Endothelial cell of umbilical vein (primary cell): ENCODE measurements around the gene FURIN. TPM values are rescaled to one million over a fixed set of nuclear protein-coding genes. Genes with fewer than 3 reads are reported as not detected.

Experiments used
- BruUV-seq: library from RNA; stranded (reverse); fragments of 400-500 nt; replicated peaks from 2 replicates; lab custom pipeline; 2021; lab: Mats Ljungman, UMichigan
- CTCF ChIA-PET: fragments of 300-600, 350-600 bp; sonication (Branson Sonifier 250); formaldehyde crosslinking; loops from one replicate; lab custom pipeline; 2021; ENCODE audit warnings: antibody characterized with exemption, inconsistent platforms; lab: Charles Lee
- POLR2A ChIA-PET: fragments of 300-600, 350-600 bp; sonication (Branson Sonifier 250); formaldehyde crosslinking; loops from one replicate; lab custom pipeline; 2021; ENCODE audit warnings: antibody characterized with exemption, inconsistent platforms; lab: Charles Lee
- DNase-seq: peaks from one replicate; pipeline ENCODE4 v3.0.0-alpha.2; 2011; ENCODE audit warnings: low read depth, low spot score
- FAIRE-seq: peaks from 2 replicates; lab custom pipeline; 2011; peaks lifted over from hg19 to GRCh38; lab: Jason Lieb, UNC
- H2AFZ ChIP-seq: 2 replicates; pipeline ENCODE4 v1.6.0; 2012; ENCODE audit warnings: low read depth, low read length, control low read depth, inconsistent platforms
- H3K27ac ChIP-seq: 2 replicates; pipeline ENCODE4 v1.5.1; 2011; ENCODE audit warnings: low read depth, mild to moderate bottlenecking, control low read depth, low read length, moderate library complexity; ENCODE audit not compliant: insufficient read depth
- H3K27me3 ChIP-seq, 2 experiments: 2 replicates each; pipeline versions ENCODE4 v1.6.0 to v1.6.1; 2011; ENCODE audit warnings: low read length in 2 of 2, mixed read lengths in 1 of 2; ENCODE audit not compliant: control insufficient read depth in 2 of 2, insufficient read depth in 2 of 2
- H3K36me3 ChIP-seq, 2 experiments: 2 replicates in 1 of 2; 3 replicates in 1 of 2; pipeline ENCODE4 v1.5.1; 2011; ENCODE audit warnings: low read length in 2 of 2, mild to moderate bottlenecking in 1 of 2, moderate library complexity in 1 of 2; ENCODE audit not compliant: control insufficient read depth in 2 of 2, insufficient read depth in 2 of 2; ENCODE audit errors: extremely low read depth in 1 of 2
- H3K4me1 ChIP-seq: 3 replicates; pipeline ENCODE4 v1.5.1; 2011; ENCODE audit warnings: mild to moderate bottlenecking, low read length; ENCODE audit not compliant: control insufficient read depth, insufficient read depth; ENCODE audit errors: extremely low read depth
- H3K4me2 ChIP-seq: 2 replicates; pipeline ENCODE4 v1.6.1; 2011; ENCODE audit warnings: low read length, control low read depth, mixed read lengths; ENCODE audit not compliant: insufficient read depth
- H3K4me3 ChIP-seq, 3 experiments: fragments of 200-600 bp in 1 of 3; sonication (generic), shearing (Covaris generic) in 1 of 3; replicated peaks in 1 of 3; 2 replicates each; pipeline ENCODE4 v1.5.1; 2011 to 2016; ENCODE audit warnings: control low read depth in 3 of 3, low read length in 3 of 3, mild to moderate bottlenecking in 2 of 3, inconsistent platforms in 1 of 3, low read depth in 1 of 3, moderate library complexity in 1 of 3; ENCODE audit not compliant: insufficient read depth in 1 of 3
- H3K79me2 ChIP-seq: 2 replicates; pipeline ENCODE4 v1.6.0; 2012; ENCODE audit warnings: low read length, inconsistent platforms; ENCODE audit not compliant: control insufficient read depth, insufficient read depth
- H3K9ac ChIP-seq: replicated peaks from 2 replicates; pipeline ENCODE3; 2011; ENCODE audit warnings: low read length, control low read depth; ENCODE audit not compliant: insufficient read depth; ENCODE audit errors: extremely low read depth
- H3K9me1 ChIP-seq: replicated peaks from 3 replicates; pipeline ENCODE4 v1.6.0; 2011; ENCODE audit warnings: mild to moderate bottlenecking, low read length; ENCODE audit not compliant: control insufficient read depth, insufficient read depth; ENCODE audit errors: extremely low read depth
- H3K9me3 ChIP-seq: replicated peaks from 2 replicates; pipeline ENCODE4 v1.5.1; 2012; ENCODE audit warnings: low read length, inconsistent platforms; ENCODE audit not compliant: control insufficient read depth, insufficient read depth
- H4K20me1 ChIP-seq: replicated peaks from 2 replicates; pipeline ENCODE3; 2011; ENCODE audit warnings: mild to moderate bottlenecking, low read length; ENCODE audit not compliant: control insufficient read depth, insufficient read depth; ENCODE audit errors: extremely low read depth
- CTCF ChIP-seq, 2 donors: IDR thresholded peaks; 1 replicate in 1 of 2; 2 replicates in 1 of 2; pipeline ENCODE4 v1.5.1; 2011; ENCODE audit warnings: low read length in 2 of 2, mild to moderate bottlenecking in 2 of 2, moderate library complexity in 2 of 2, control low read depth in 1 of 2, inconsistent platforms in 1 of 2, low read depth in 1 of 2; ENCODE audit not compliant: insufficient read depth in 1 of 2; ENCODE audit errors: extremely low read depth in 1 of 2
- GATA2 ChIP-seq: IDR thresholded peaks from 2 replicates; pipeline ENCODE4 v1.7.0; 2011; ENCODE audit warnings: low read depth, mild to moderate bottlenecking, moderate library complexity, mixed read lengths, low read length; ENCODE audit not compliant: insufficient read length, insufficient read depth
- MAX ChIP-seq: IDR thresholded peaks from 2 replicates; pipeline ENCODE4 v1.6.1; 2011; ENCODE audit not compliant: insufficient read depth, insufficient read length
- MYC ChIP-seq: IDR thresholded peaks from one replicate; pipeline ENCODE4 v1.6.1; 2011; ENCODE audit warnings: mild to moderate bottlenecking, low read depth, low read length
- POLR2A ChIP-seq: IDR thresholded peaks from 2 replicates; pipeline ENCODE4 v1.6.1; 2012; ENCODE audit warnings: low read depth, mild to moderate bottlenecking, control low read depth, low read length
- POLR2AphosphoS5 ChIP-seq: IDR thresholded peaks from 2 replicates; pipeline ENCODE4 v1.6.1; 2012; ENCODE audit warnings: low read depth, mild to moderate bottlenecking, control low read depth, low read length, moderate library complexity; ENCODE audit not compliant: insufficient read depth
- dilution Hi-C: fragments of 300-500 bp; cut with MboI; formaldehyde crosslinking; loops from one replicate; pipeline ENCODE4 v1.15.0; 2019; ENCODE audit warnings: low sequenced_read_pairs; ENCODE audit not compliant: extremely low pct_ligation_motif_present
- intact Hi-C: fragments of 100-400 bp; cut with micrococcal nuclease; formaldehyde crosslinking; loops from one replicate; pipeline ENCODE4 v1.10.0; 2022
- polyA plus RNA-seq, 4 experiments: library from polyadenylated mRNA; depleted of rRNA in 3 of 4; stranded (reverse) in 3 of 4; unstranded in 1 of 4; fragments of >200 nt; gene quantifications; 2 replicates each; pipeline versions ENCODE4 v1.2.1 to v1.2.3, GENCODE V29; 2011 to 2012; ENCODE audit warnings: missing spikeins in 1 of 4
- total RNA-seq: library from RNA; stranded (reverse); gene quantifications from 2 replicates; pipeline ENCODE4 v1.2.3, GENCODE V29; 2021

Gene FURIN
- total and polyA plus RNA-seq, 2 donors (not counting 3 experiments of a cell fraction or from before 2014, with no cell fraction given) = 77.4 to 131 TPM

GRCh38 chr15:90889313-90889730 lies 20.9 kb downstream of the FURIN start:
- H3K79me2 ChIP-seq = peaks cover 15% of the 10 kb centered on the region
- H3K4me3 ChIP-seq = no peak overlapping the region
- H3K27ac ChIP-seq = no peak overlapping the region
- ChIA-PET POLR2A (no interaction called here), CTCF (interaction anchor here (1.5 to 3.7 kb wide), 2 partner anchors 43 to 241 kb away, joined by 3 to 18 read pairs; partner anchors contain the start of gene HDDC3)
- no peaks in the 10 kb centered on the region for H3K9me3 ChIP-seq
- H3K36me3 ChIP-seq = peaks cover 9 to 47% of the 10 kb centered on the region in 2 experiments
- H2AFZ ChIP-seq = no peak overlapping the region
- intact Hi-C loops = loop anchor here (5.0 to 10.0 kb wide), 2 partner anchors 355 to 392 kb away; no protein-coding TSS in a partner anchor
- H3K4me2 ChIP-seq = no peak overlapping the region
- H3K9me1 ChIP-seq = no peaks in the 10 kb centered on the region
- H3K27me3 ChIP-seq = no peaks in the 10 kb centered on the region
- FAIRE-seq (no peak), DNase-seq (no peak)
- H4K20me1 ChIP-seq = no peaks in the 10 kb centered on the region
- dilution Hi-C loops = no loop called here
- H3K4me1 ChIP-seq = peaks cover 17% of the 10 kb centered on the region
- TF ChIP-seq CTCF (IDR thresholded peaks at IDR 0.05; ENCODE audit: extremely low read depth in 1 of 2, insufficient read depth in 1 of 2, low read depth in 1 of 2, low read length in 2 of 2) (no peak), MAX (no peak), GATA2 (no peak), POLR2A (no peak), MYC (no peak), POLR2AphosphoS5 (no peak)
- H3K9ac ChIP-seq = no peak overlapping the region
- BruUV-seq = no TSS peak
